H1 (cell line): Measurements from ENCODE around the gene CENPO. TPM values are rescaled to one million over a fixed set of nuclear protein-coding genes. Genes with fewer than 3 reads are reported as not detected.

Experiments used
- CTCF ChIA-PET: fragments of 300-600 bp; sonication (Branson Sonifier 250); formaldehyde crosslinking; loops from one replicate; lab custom pipeline; 2021; ENCODE audit not compliant: partially characterized antibody; lab: Charles Lee
- POLR2A ChIA-PET: fragments of 300-600 bp; sonication (Branson Sonifier 250); formaldehyde crosslinking; loops from one replicate; lab custom pipeline; 2021; ENCODE audit warnings: inconsistent platforms; ENCODE audit not compliant: partially characterized antibody; lab: Charles Lee
- DNase-seq, 2 experiments: peaks; one replicate each; pipeline versions ENCODE4 v3.0.0 to v3.0.0-alpha.2; 2010 to 2022; ENCODE audit warnings: low spot score in 2 of 2, low read depth in 1 of 2, mixed read lengths in 1 of 2
- FAIRE-seq: peaks from 2 replicates; lab custom pipeline; 2011; peaks lifted over from hg19 to GRCh38; lab: Jason Lieb, UNC
- H2AFZ ChIP-seq: 2 replicates; pipeline ENCODE4 v1.8.1; 2012; ENCODE audit warnings: low read length, inconsistent platforms
- H2AK5ac ChIP-seq: 2 replicates; pipeline ENCODE4 v1.6.1; 2013; ENCODE audit warnings: low read depth, low read length
- H2BK120ac ChIP-seq: replicated peaks from 2 replicates; pipeline ENCODE3; 2013; ENCODE audit warnings: low read depth, low read length, inconsistent platforms
- H2BK12ac ChIP-seq: 2 replicates; pipeline ENCODE4 v1.6.1; 2013; ENCODE audit warnings: low read depth, low read length
- H2BK15ac ChIP-seq: 2 replicates; pipeline ENCODE4 v1.6.1; 2013; ENCODE audit warnings: low read length
- H2BK20ac ChIP-seq: 2 replicates; pipeline ENCODE4 v1.6.1; 2013; ENCODE audit warnings: low read length
- H2BK5ac ChIP-seq: 2 replicates; pipeline ENCODE4 v1.6.1; 2013; ENCODE audit warnings: low read depth, low read length
- H3K14ac ChIP-seq: 2 replicates; pipeline ENCODE4 v1.6.1; 2013; ENCODE audit warnings: inconsistent platforms; ENCODE audit not compliant: insufficient read length
- H3K18ac ChIP-seq: 2 replicates; pipeline ENCODE4 v1.6.1; 2013; ENCODE audit warnings: low read length; ENCODE audit errors: extremely low read depth
- H3K23ac ChIP-seq: 2 replicates; pipeline ENCODE4 v1.6.1; 2013; ENCODE audit warnings: inconsistent platforms; ENCODE audit not compliant: insufficient read length
- H3K23me2 ChIP-seq: 2 replicates; pipeline ENCODE4 v1.6.1; 2013; ENCODE audit warnings: low read depth, low read length
- H3K27ac ChIP-seq: 2 replicates; pipeline ENCODE4 v1.6.1; 2011; ENCODE audit warnings: low read depth, low read length, inconsistent platforms
- H3K27me3 ChIP-seq, 4 experiments: replicated peaks in 1 of 4; 1 replicate in 1 of 4; 2 replicates in 3 of 4; pipeline versions ENCODE4 v1.6.1 to v1.8.1; 2011 to 2013; ENCODE audit warnings: low read length in 3 of 4, mild to moderate bottlenecking in 3 of 4, inconsistent platforms in 2 of 4, mixed read lengths in 2 of 4, moderate library complexity in 1 of 4; ENCODE audit not compliant: control insufficient read depth in 3 of 4, insufficient read depth in 3 of 4; ENCODE audit errors: extremely low read depth in 1 of 4
- H3K36me3 ChIP-seq, 4 experiments: 2 replicates each; pipeline versions ENCODE4 v1.6.1 to v1.8.1; 2011 to 2013; ENCODE audit warnings: mild to moderate bottlenecking in 4 of 4, low read length in 3 of 4, moderate library complexity in 2 of 4, control low read depth in 1 of 4, inconsistent platforms in 1 of 4; ENCODE audit not compliant: insufficient read depth in 4 of 4, control insufficient read depth in 2 of 4
- H3K4ac ChIP-seq: replicated peaks from 2 replicates; pipeline ENCODE3; 2013; ENCODE audit warnings: low read length, low read depth, mixed read lengths, inconsistent platforms; ENCODE audit not compliant: insufficient read length
- H3K4me1 ChIP-seq, 4 experiments: replicated peaks in 1 of 4; 1 replicate in 1 of 4; 2 replicates in 3 of 4; pipeline versions ENCODE4 v1.6.1 to v1.8.1; 2011 to 2013; ENCODE audit warnings: low read length in 3 of 4, inconsistent platforms in 2 of 4, mixed read lengths in 1 of 4; ENCODE audit not compliant: insufficient read depth in 4 of 4, control insufficient read depth in 3 of 4
- H3K4me2 ChIP-seq, 2 experiments: 2 replicates each; pipeline versions ENCODE4 v1.6.1 to v1.8.1; 2011 to 2013; ENCODE audit warnings: low read depth in 2 of 2, low read length in 2 of 2, control low read depth in 1 of 2, inconsistent platforms in 1 of 2, mild to moderate bottlenecking in 1 of 2; ENCODE audit not compliant: insufficient read depth in 1 of 2
- H3K4me3 ChIP-seq, 4 experiments: fragments of 200-600, 300-600 bp in 1 of 4; sonication (generic), shearing (Covaris generic), sonication (Bioruptor Twin) in 1 of 4; 2 replicates each; pipeline versions ENCODE4 v1.5.1 to v1.8.1; 2011 to 2016; ENCODE audit warnings: low read length in 4 of 4, low read depth in 3 of 4, control low read depth in 2 of 4, inconsistent platforms in 2 of 4, mild to moderate bottlenecking in 2 of 4, mixed read lengths in 1 of 4, moderate library complexity in 1 of 4; ENCODE audit not compliant: insufficient read depth in 2 of 4; ENCODE audit errors: extremely low read depth in 1 of 4
- H3K56ac ChIP-seq: replicated peaks from 2 replicates; pipeline ENCODE3; 2013; ENCODE audit warnings: low read depth, mild to moderate bottlenecking, mixed read lengths, low read length, inconsistent platforms; ENCODE audit not compliant: insufficient read length
- H3K79me1 ChIP-seq: 2 replicates; pipeline ENCODE4 v1.6.1; 2013; ENCODE audit warnings: low read depth, low read length, control low read depth
- H3K79me2 ChIP-seq, 2 experiments: 2 replicates each; pipeline versions ENCODE4 v1.6.1 to v1.8.1; 2012 to 2013; ENCODE audit warnings: low read length in 2 of 2, mild to moderate bottlenecking in 2 of 2, inconsistent platforms in 1 of 2; ENCODE audit not compliant: insufficient read depth in 2 of 2, control insufficient read depth in 1 of 2
- H3K9ac ChIP-seq, 4 experiments: replicated peaks in 1 of 4; 1 replicate in 1 of 4; 2 replicates in 3 of 4; pipeline versions ENCODE4 v1.6.1 to v1.8.1; 2011 to 2013; ENCODE audit warnings: low read depth in 3 of 4, low read length in 3 of 4, control low read depth in 2 of 4, mild to moderate bottlenecking in 2 of 4, moderate library complexity in 2 of 4, inconsistent platforms in 1 of 4; ENCODE audit errors: extremely low read depth in 1 of 4
- H3K9me3 ChIP-seq, 2 experiments: 2 replicates each; pipeline versions ENCODE4 v1.6.1 to v1.8.1; 2012 to 2013; ENCODE audit warnings: mild to moderate bottlenecking in 2 of 2, moderate library complexity in 2 of 2, control low read depth in 1 of 2, inconsistent platforms in 1 of 2, low read depth in 1 of 2, low read length in 1 of 2, mixed read lengths in 1 of 2; ENCODE audit not compliant: insufficient read depth in 2 of 2
- H4K20me1 ChIP-seq, 2 experiments: replicated peaks in 1 of 2; 2 replicates each; pipeline versions ENCODE3 to v1.8.1; 2011 to 2013; ENCODE audit warnings: inconsistent platforms in 2 of 2, low read length in 2 of 2, mild to moderate bottlenecking in 1 of 2; ENCODE audit not compliant: insufficient read depth in 2 of 2, control insufficient read depth in 1 of 2
- H4K5ac ChIP-seq: 2 replicates; pipeline ENCODE4 v1.6.1; 2013; ENCODE audit warnings: low read length, low read depth, mixed read lengths, inconsistent platforms; ENCODE audit not compliant: insufficient read length
- H4K8ac ChIP-seq: 2 replicates; pipeline ENCODE4 v1.8.0; 2013; ENCODE audit warnings: mild to moderate bottlenecking, moderate library complexity, low read length, inconsistent platforms; ENCODE audit not compliant: insufficient read depth; ENCODE audit errors: extremely low read depth
- H4K91ac ChIP-seq: replicated peaks from 2 replicates; pipeline ENCODE3; 2013; ENCODE audit warnings: low read length, mixed read lengths, inconsistent platforms; ENCODE audit not compliant: insufficient read length
- WGBS, 2 experiments: shearing (Covaris generic) in 1 of 2; methylation state at CpG; one replicate each; pipeline versions ENCODE4 v1.1.6 to v1.1.7; 2013 to 2015; ENCODE audit warnings: low lambda C conversion rate in 2 of 2, mixed read lengths in 2 of 2, inconsistent platforms in 1 of 2, low coverage in 1 of 2, missing lambda C conversion rate in 1 of 2; ENCODE audit not compliant: insufficient replicate concordance in 2 of 2, insufficient coverage in 1 of 2, insufficient read length in 1 of 2; ENCODE audit errors: extremely low coverage in 1 of 2, missing lambda C conversion rate in 1 of 2; 5-methylcytosine and 5-hydroxymethylcytosine counted together
- polyA plus RNA-seq, 7 experiments: library from polyadenylated mRNA; depleted of rRNA in 3 of 7; stranded (reverse) in 5 of 7; unstranded in 2 of 7; fragments of >200 nt in 5 of 7; fragments of 200-250 nt in 2 of 7; gene quantifications; 1 replicate in 5 of 7; 2 replicates in 1 of 7; 4 replicates in 1 of 7; pipeline versions ENCODE4 v1.2.1 to v1.2.3, GENCODE V29; 2011 to 2013; ENCODE audit warnings: missing spikeins in 2 of 7, mixed read lengths in 2 of 7
- total RNA-seq: library from RNA; stranded (reverse); fragmentation: NEBNext Ultra II Directional; extraction: Animal tissue kit (Norgen Biotek cat#: 25700); gene quantifications from 2 replicates; pipeline ENCODE4 v1.2.1, GENCODE V29; 2021

Gene CENPO
- total and polyA plus RNA-seq, 2 of the 8 experiments (the other 6 are each of a cell fraction or from before 2014, with no cell fraction given): 34.4 to 46.3 TPM

- POLR2A ChIA-PET: interaction anchor here (1.1 kb wide), 1 partner anchor 24 kb away, joined by 3 read pairs; no protein-coding TSS in a partner anchor
- Histone ChIP-seq H3K79me1 (peaks cover 12% of the 10 kb centered on the region; the same call in 1 of the 2 replicates), H3K14ac (no peak overlapping the region), H4K91ac (no peak overlapping the region), H3K9me3 (no peaks in the 10 kb centered on the region), H3K27ac (no peak overlapping the region), H3K56ac (no peak overlapping the region), H3K36me3 (peaks cover 25 to 76% (median 53%) of the 10 kb centered on the region in 4 experiments), H4K8ac (no peak overlapping the region), H3K27me3 (no peaks in the 10 kb centered on the region), H2BK12ac (no peak overlapping the region), H3K79me2 (peaks cover 0 to 33% of the 10 kb centered on the region in 2 experiments; a peak in 3 of 4 replicates), H3K4ac (no peak overlapping the region), H3K9ac (no peak overlapping the region), H3K23me2 (no peaks in the 10 kb centered on the region), H4K5ac (no peak overlapping the region), H4K20me1 (peaks cover 12 to 17% of the 10 kb centered on the region in 2 experiments), H2AK5ac (no peak overlapping the region), H3K4me3 (no peak overlapping the region), H3K4me1 (peaks cover 9 to 16% (median 13%) of the 10 kb centered on the region in 4 experiments), H2BK20ac (no peak overlapping the region), H2BK5ac (no peak overlapping the region), H2AFZ (no peak overlapping the region), H3K18ac (no peak overlapping the region), H2BK120ac (no peak overlapping the region), H3K4me2 (no peak overlapping the region), H3K23ac (no peak overlapping the region), H2BK15ac (no peak overlapping the region)
- 92% methylated on average over 4 of the region's 4 CpGs; no CpG with 5 or more reads in 1 of the 2 experiments for WGBS, 2 experiments
- no peak for FAIRE-seq
- DNase-seq: peak in 1 of 2 experiments; percentile 16
- CTCF ChIA-PET: interaction anchor here (0.6 to 1.3 kb wide), 3 partner anchors 11 to 454 kb away, joined by 3 to 4 read pairs (median 3); no protein-coding TSS in a partner anchor
Observed at GRCh38 chr2:24816884-24817283, 23.7 kb downstream of the CENPO start.
